GM18867 (cell line): Measurements from ENCODE around the gene RNF8.
"Not testable (repeated sequence)": the region's sequence is repeated elsewhere in the genome, so short reads cannot be mapped to it uniquely, and the experiment has no call there.

Experiments used
- ATAC-seq: cut with Tn5 transposase; IDR thresholded peaks from one replicate; pipeline ENCODE4 v1.9.1; 2021; ENCODE audit warnings: mild to moderate bottlenecking, moderate library complexity; ENCODE audit not compliant: unreplicated experiment

Gene RNF8

GRCh38 chr6:37353761-37354525 is at the start of gene RNF8:
RNF8 (plus strand) TSS chr6:37353983; CDS start chr6:37354165, 182 bp downstream.
- peak; percentile 88 for ATAC-seq

GRCh38 chr6:37304766-37305165 is 49.0 kb upstream of the RNF8 start:
- ATAC-seq = no peak

GRCh38 chr6:37305841-37306425 is 47.9 kb upstream of the RNF8 start:
- no peak for ATAC-seq

GRCh38 chr6:37306624-37307222 is 47.1 kb upstream of the RNF8 start:
- no peak for ATAC-seq

- ATAC-seq = not testable (repeated sequence)
Measured at GRCh38 chr6:37307484-37307883, 46.3 kb upstream of the RNF8 start.

GRCh38 chr6:37308069-37308815 is 45.5 kb upstream of the RNF8 start:
- ATAC-seq = no peak

- ATAC-seq = no peak
Measured at GRCh38 chr6:37309046-37309445, 44.7 kb upstream of the RNF8 start.

- ATAC-seq = no peak
Measured at GRCh38 chr6:37309692-37310091, 44.1 kb upstream of the RNF8 start.

- ATAC-seq = no peak
Measured at GRCh38 chr6:37310966-37311365, 42.8 kb upstream of the RNF8 start.

GRCh38 chr6:37311741-37312473 is 41.9 kb upstream of the RNF8 start:
- no peak for ATAC-seq

GRCh38 chr6:37313723-37314486 is 39.9 kb upstream of the RNF8 start:
- no peak for ATAC-seq

- no peak for ATAC-seq
Measured at GRCh38 chr6:37314487-37315156, 39.2 kb upstream of the RNF8 start.

- no peak for ATAC-seq
Measured at GRCh38 chr6:37315157-37315515, 38.6 kb upstream of the RNF8 start.

- ATAC-seq = no peak
Measured at GRCh38 chr6:37316071-37316470, 37.7 kb upstream of the RNF8 start.

GRCh38 chr6:37317312-37318038 is 36.3 kb upstream of the RNF8 start:
- no peak for ATAC-seq

GRCh38 chr6:37319156-37319555 is 34.6 kb upstream of the RNF8 start:
- no peak for ATAC-seq

- no peak for ATAC-seq
Measured at GRCh38 chr6:37319856-37320480, 33.8 kb upstream of the RNF8 start.

GRCh38 chr6:37320646-37321045 is 33.1 kb upstream of the RNF8 start:
- no peak for ATAC-seq
